Kidney epithelial cell (primary cell): ENCODE measurements around the gene UCN3. TPM values are rescaled to one million over a fixed set of nuclear protein-coding genes. Genes with fewer than 3 reads are reported as not detected.

ENCODE experiments used
- DNase-seq: peaks from one replicate; pipeline ENCODE4 v3.0.0-alpha.2; 2010; ENCODE audit warnings: low read depth
- H3K27me3 ChIP-seq: 2 replicates; pipeline ENCODE4 v1.6.0; 2011; ENCODE audit warnings: low read length; ENCODE audit not compliant: control insufficient read depth, insufficient read depth
- H3K36me3 ChIP-seq: 2 replicates; pipeline ENCODE4 v1.5.1; 2011; ENCODE audit warnings: low read length; ENCODE audit not compliant: control insufficient read depth, insufficient read depth
- H3K4me3 ChIP-seq: 2 replicates; pipeline ENCODE4 v1.5.1; 2011; ENCODE audit warnings: low read depth, mild to moderate bottlenecking, control low read depth, low read length
- total RNA-seq: library from RNA; depleted of rRNA; stranded (reverse); fragments of >200 nt; gene quantifications from 2 replicates; pipeline ENCODE4 v1.2.3, GENCODE V29; 2015
- TF ChIP-seq, protein P1 (sequence below): IDR thresholded peaks from 2 replicates; pipeline ENCODE4 v1.5.1; 2011; ENCODE audit warnings: mild to moderate bottlenecking, moderate library complexity, low read length, control low read depth, inconsistent platforms; ENCODE audit not compliant: insufficient read depth, poor library complexity, severe bottlenecking

UCN3 gene
- total RNA-seq, 1 donor from 2014 or later: not detected

DNA sequence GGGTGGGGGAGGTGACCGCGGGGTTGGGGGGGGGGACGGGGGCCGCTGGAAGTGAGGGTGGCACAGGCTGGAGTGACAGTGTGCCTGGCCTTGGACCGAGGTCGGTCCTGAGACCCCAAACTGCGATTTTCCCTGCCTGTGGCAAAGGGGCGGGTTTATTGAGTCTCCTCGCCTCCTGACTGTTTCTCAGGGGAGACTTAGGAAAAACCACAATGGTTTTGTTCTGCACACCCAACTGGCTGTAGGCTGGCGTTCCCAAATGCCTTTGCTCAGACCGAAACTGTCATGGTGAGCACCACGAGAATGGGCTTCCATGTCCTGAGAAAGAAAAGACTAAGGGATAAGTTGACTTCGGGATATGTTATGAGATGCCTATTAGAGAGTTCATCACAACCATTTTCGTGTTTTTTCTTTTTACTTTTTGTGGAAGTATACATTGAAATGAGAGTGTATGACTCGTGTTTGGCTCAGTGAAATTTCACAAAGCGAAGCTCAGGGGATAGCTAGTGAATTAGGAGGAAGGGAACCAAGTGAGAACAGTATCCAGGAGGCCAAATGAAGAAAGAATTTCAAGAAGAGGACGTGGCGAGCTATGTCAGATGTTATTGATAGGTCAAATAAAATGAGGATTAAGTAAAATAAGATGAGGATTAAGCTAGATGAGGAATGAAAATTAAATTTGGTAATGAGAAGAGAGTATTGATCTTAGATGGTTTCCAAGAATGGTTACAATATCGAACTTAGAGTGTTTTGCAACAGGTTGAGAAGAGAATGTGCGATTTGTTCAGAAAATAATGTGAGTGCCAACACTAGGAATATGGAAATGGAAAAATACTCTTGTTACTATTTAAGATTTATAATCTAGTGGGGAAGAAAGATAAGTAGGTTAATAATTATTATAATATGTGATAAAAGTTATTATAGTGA is 48.5 kb downstream of the UCN3 start:
- TF ChIP-seq, protein P1, sequence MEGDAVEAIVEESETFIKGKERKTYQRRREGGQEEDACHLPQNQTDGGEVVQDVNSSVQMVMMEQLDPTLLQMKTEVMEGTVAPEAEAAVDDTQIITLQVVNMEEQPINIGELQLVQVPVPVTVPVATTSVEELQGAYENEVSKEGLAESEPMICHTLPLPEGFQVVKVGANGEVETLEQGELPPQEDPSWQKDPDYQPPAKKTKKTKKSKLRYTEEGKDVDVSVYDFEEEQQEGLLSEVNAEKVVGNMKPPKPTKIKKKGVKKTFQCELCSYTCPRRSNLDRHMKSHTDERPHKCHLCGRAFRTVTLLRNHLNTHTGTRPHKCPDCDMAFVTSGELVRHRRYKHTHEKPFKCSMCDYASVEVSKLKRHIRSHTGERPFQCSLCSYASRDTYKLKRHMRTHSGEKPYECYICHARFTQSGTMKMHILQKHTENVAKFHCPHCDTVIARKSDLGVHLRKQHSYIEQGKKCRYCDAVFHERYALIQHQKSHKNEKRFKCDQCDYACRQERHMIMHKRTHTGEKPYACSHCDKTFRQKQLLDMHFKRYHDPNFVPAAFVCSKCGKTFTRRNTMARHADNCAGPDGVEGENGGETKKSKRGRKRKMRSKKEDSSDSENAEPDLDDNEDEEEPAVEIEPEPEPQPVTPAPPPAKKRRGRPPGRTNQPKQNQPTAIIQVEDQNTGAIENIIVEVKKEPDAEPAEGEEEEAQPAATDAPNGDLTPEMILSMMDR: no peak
- no peaks in the 10 kb centered on the region for H3K27me3 ChIP-seq
- H3K36me3 ChIP-seq: no peaks in the 10 kb centered on the region
- peak; percentile 31 for DNase-seq
- H3K4me3 ChIP-seq: peak overlapping the region; percentile 80

DNA sequence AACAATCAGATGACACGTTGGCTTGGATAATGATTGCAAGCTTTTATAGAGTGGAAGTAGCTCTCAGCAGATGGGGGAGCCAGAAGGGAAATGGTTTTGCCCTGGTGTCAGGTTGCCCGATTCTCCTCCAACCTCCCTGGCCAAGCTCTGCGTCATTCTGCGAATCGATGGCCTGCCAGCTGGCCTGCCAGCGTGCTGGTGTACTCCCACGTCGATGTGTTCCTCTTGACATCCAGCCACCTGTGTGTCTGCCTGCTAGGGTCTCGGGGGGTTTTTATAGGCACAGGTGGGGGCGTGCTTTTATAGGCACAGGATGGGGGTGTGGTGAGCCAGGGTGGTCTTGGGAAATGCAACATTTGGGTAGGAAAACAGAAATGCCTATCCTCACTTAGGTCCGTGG is 52.2 kb downstream of the UCN3 start:
- DNase-seq: no peak
- TF ChIP-seq, protein P1: no peak
- no peaks in the 10 kb centered on the region for H3K27me3 ChIP-seq
- H3K4me3 ChIP-seq: no peak overlapping the region
- no peaks in the 10 kb centered on the region for H3K36me3 ChIP-seq

DNA sequence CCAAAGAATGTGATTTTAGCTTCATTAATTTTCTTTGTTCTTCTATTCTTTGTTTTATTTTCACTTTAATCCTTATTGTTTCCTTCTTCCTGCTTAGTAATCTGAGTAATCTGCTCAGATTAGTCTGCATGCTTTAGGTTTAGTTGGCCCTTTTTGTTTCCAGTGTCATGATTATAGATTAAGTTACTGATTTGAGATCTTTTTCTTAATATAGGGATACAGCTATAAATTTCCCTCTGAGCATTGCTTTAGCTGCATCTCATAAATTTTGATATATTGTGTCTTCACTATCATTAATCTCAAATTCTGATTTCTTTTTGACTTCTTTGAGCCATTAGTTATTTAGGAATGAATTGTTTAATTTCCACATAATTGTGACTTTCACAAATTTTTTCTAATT is 53.8 kb downstream of the UCN3 start:
- Histone ChIP-seq H3K36me3 (no peaks in the 10 kb centered on the region), H3K27me3 (no peaks in the 10 kb centered on the region), H3K4me3 (no peak overlapping the region)
- no peak for DNase-seq
- TF ChIP-seq, protein P1: no peak

DNA sequence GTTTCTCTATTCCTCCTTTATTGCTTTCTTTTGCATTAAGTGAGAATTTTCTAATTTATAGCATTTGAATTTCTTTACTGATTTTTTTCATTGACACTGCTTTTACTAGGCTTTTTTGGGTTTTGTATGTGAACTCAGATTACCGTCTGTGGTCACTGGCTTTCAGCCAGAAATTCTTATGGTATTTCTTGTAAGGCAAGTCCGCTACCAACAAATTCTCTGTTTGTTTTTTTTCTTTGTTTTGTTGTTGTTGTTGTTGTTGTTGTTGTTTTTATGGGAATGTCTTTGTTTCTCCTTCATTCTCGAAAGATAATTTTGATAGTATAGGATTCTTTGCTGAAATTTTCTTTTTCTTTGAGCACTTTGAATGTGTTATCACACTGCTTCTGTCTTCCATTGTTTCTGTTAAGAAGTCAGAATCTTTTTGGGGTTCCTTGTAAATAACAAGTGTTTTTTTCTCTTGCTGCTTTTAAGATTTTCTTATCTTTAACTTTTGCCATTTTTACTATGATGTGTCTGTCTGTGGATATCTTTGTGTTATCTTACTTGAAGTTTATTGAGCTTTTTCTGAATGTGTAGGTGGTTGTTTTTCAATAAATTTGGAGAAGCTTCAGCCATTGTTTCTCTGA is 54.8 kb downstream of the UCN3 start:
- no peaks in the 10 kb centered on the region for H3K27me3 ChIP-seq
- no peak for DNase-seq
- TF ChIP-seq, protein P1: no peak
- no peak overlapping the region for H3K4me3 ChIP-seq
- no peaks in the 10 kb centered on the region for H3K36me3 ChIP-seq

DNA sequence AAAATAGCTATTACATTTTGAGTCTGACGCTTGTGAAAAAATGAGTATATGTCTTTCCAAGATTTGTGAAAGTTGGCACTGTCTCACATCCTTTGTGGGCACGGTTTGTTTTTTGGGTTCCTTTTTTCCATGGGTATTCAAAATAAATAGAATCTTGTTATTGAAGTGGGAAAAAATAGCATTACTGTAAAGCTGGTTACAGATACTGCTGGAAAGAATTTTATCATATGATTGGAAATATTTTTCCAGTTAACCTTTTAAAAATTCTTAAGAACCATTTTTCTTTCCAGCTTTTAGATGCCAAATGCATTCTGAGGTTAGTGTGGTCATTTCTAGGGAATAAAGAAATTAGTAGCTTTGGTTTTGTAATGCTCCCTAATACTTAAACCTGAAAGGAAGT is 59.0 kb downstream of the UCN3 start:
- Histone ChIP-seq H3K27me3 (no peaks in the 10 kb centered on the region), H3K4me3 (no peak overlapping the region), H3K36me3 (no peaks in the 10 kb centered on the region)
- DNase-seq: no peak
- TF ChIP-seq, protein P1: no peak

Other genes starting within 250 kb of the UCN3 start
- 0.21 TPM in 1 of 2 replicates, not detected in the other for gene AKR1C8, start 179.8 kb upstream of the UCN3 start, total RNA-seq
- not detected in 2 replicates for gene AKR1C4, start 168.1 kb upstream of the UCN3 start, total RNA-seq
- 0.34 and 0.46 TPM in 2 replicates for gene TUBAL3, start 39.9 kb downstream of the UCN3 start, total RNA-seq
- gene NET1, start 47.6 kb downstream of the UCN3 start, total RNA-seq: 113 and 146 TPM in 2 replicates
- 0.34 TPM in 1 of 2 replicates, not detected in the other for gene CALML5, start 134.6 kb downstream of the UCN3 start, total RNA-seq
- gene CALML3, start 160.0 kb downstream of the UCN3 start, total RNA-seq: not detected in 2 replicates